WTC11 (cell line): Measurements from ENCODE around the gene ZNF622. TPM values are rescaled to one million over a fixed set of nuclear protein-coding genes. Genes with fewer than 3 reads are reported as not detected.

Experiments used
- ATAC-seq: fragments of 200-7000 bp; cut with Tn5 transposase; 2 replicates; pipeline ENCODE4 v1.10.0; 2021; ENCODE audit warnings: mild to moderate bottlenecking, moderate library complexity
- CTCF ChIA-PET: fragments of 300-600 bp; sonication (Branson Sonifier 250); formaldehyde crosslinking; loops from one replicate; lab custom pipeline; 2021; ENCODE audit warnings: antibody characterized with exemption; lab: Charles Lee
- POLR2A ChIA-PET: fragments of 350-600 bp; sonication (Branson Sonifier 250); formaldehyde crosslinking; loops from one replicate; lab custom pipeline; 2021; ENCODE audit warnings: antibody characterized with exemption; lab: Charles Lee
- DNase-seq: peaks from one replicate; pipeline ENCODE4 v3.0.0; 2021; ENCODE audit warnings: low spot score
- H3K27ac Mint-ChIP-seq: 2 replicates; pipeline ENCODE4 v1.8.0; 2021; ENCODE audit warnings: mixed read lengths
- H3K27me3 Mint-ChIP-seq: 2 replicates; pipeline ENCODE4 v1.8.0; 2021; ENCODE audit warnings: low read depth, mild to moderate bottlenecking, moderate library complexity, mixed read lengths
- H3K36me3 Mint-ChIP-seq: 2 replicates; pipeline ENCODE4 v1.8.0; 2021; ENCODE audit warnings: mixed read lengths
- H3K4me1 Mint-ChIP-seq: 2 replicates; pipeline ENCODE4 v1.8.0; 2022; ENCODE audit warnings: mixed read lengths
- H3K4me3 Mint-ChIP-seq: 2 replicates; pipeline ENCODE4 v1.8.0; 2021; ENCODE audit warnings: mild to moderate bottlenecking, moderate library complexity, mixed read lengths
- H3K9me3 Mint-ChIP-seq: 2 replicates; pipeline ENCODE4 v1.8.0; 2021; ENCODE audit warnings: mixed read lengths
- ATF1 ChIP-seq: sonication (generic); formaldehyde crosslinking; IDR thresholded peaks from 2 replicates; pipeline ENCODE4 v1.8.1; 2023; ENCODE audit warnings: mild to moderate bottlenecking, moderate library complexity, missing genetic modification reagents
- ATF3 ChIP-seq: sonication (generic); formaldehyde crosslinking; conservative IDR thresholded peaks from 2 replicates; pipeline ENCODE4 v1.8.1; 2022; ENCODE audit warnings: mild to moderate bottlenecking, missing genetic modification reagents
- E2F5 ChIP-seq: sonication (generic); formaldehyde crosslinking; IDR thresholded peaks from 2 replicates; pipeline ENCODE4 v1.8.1; 2022; ENCODE audit warnings: mild to moderate bottlenecking, moderate library complexity, missing genetic modification reagents
- ETV6 ChIP-seq: sonication (generic); formaldehyde crosslinking; IDR thresholded peaks from 2 replicates; pipeline ENCODE4 v1.8.1; 2022; ENCODE audit warnings: mild to moderate bottlenecking, missing genetic modification reagents
- FOXJ3 ChIP-seq: sonication (generic); formaldehyde crosslinking; IDR thresholded peaks from 2 replicates; pipeline ENCODE4 v1.9.0; 2021; ENCODE audit warnings: missing genetic modification reagents, mild to moderate bottlenecking, borderline replicate concordance
- FOXK1 ChIP-seq: sonication (generic); formaldehyde crosslinking; IDR thresholded peaks from 2 replicates; pipeline ENCODE4 v1.8.0; 2022; ENCODE audit warnings: mild to moderate bottlenecking, moderate library complexity, missing genetic modification reagents
- FOXP1 ChIP-seq: sonication (generic); formaldehyde crosslinking; IDR thresholded peaks from 2 replicates; pipeline ENCODE4 v1.8.0; 2022; ENCODE audit warnings: missing genetic modification reagents, mild to moderate bottlenecking, moderate library complexity, borderline replicate concordance
- GTF2I ChIP-seq: fragments of 250-450 bp; sonication (Bioruptor Pico); conservative IDR thresholded peaks from 2 replicates; pipeline ENCODE4 v1.4.0; 2021; ENCODE audit warnings: mild to moderate bottlenecking
- HMGA2 ChIP-seq: fragments of 250-450 bp; sonication (Bioruptor Pico); IDR thresholded peaks from 2 replicates; pipeline ENCODE4 v1.4.0; 2021; ENCODE audit warnings: mild to moderate bottlenecking, moderate library complexity
- IRF2 ChIP-seq: sonication (generic); formaldehyde crosslinking; IDR thresholded peaks from 2 replicates; pipeline ENCODE4 v1.8.0; 2022; ENCODE audit warnings: low read depth, missing genetic modification reagents, borderline replicate concordance
- MAX ChIP-seq: sonication (generic); formaldehyde crosslinking; IDR thresholded peaks from 2 replicates; pipeline ENCODE4 v1.8.0; 2022; ENCODE audit warnings: mild to moderate bottlenecking, missing genetic modification reagents
- MYBL2 ChIP-seq: sonication (generic); formaldehyde crosslinking; IDR thresholded peaks from 2 replicates; pipeline ENCODE4 v1.8.1; 2023; ENCODE audit warnings: mild to moderate bottlenecking, moderate library complexity, missing genetic modification reagents
- RORB ChIP-seq: fragments of 250-450 bp; sonication (Bioruptor Pico); IDR thresholded peaks from 2 replicates; pipeline ENCODE4 v1.9.0; 2021; ENCODE audit warnings: mild to moderate bottlenecking
- SMAD3 ChIP-seq: sonication (generic); formaldehyde crosslinking; IDR thresholded peaks from 2 replicates; pipeline ENCODE4 v1.8.0; 2022; ENCODE audit warnings: missing genetic modification reagents, mild to moderate bottlenecking, borderline replicate concordance
- SMAD4 ChIP-seq: sonication (generic); formaldehyde crosslinking; IDR thresholded peaks from 2 replicates; pipeline ENCODE4 v1.8.0; 2022; ENCODE audit warnings: mild to moderate bottlenecking, missing genetic modification reagents
- TCF7 ChIP-seq: sonication (generic); formaldehyde crosslinking; IDR thresholded peaks from 2 replicates; pipeline ENCODE4 v1.8.0; 2022; ENCODE audit warnings: mild to moderate bottlenecking, low read depth, missing genetic modification reagents, moderate library complexity
- TP53 ChIP-seq: sonication (generic); formaldehyde crosslinking; IDR thresholded peaks from 2 replicates; pipeline ENCODE4 v1.8.1; 2023; ENCODE audit warnings: mild to moderate bottlenecking, missing genetic modification reagents
- USF2 ChIP-seq: sonication (generic); formaldehyde crosslinking; IDR thresholded peaks from 2 replicates; pipeline ENCODE4 v1.8.1; 2023; ENCODE audit warnings: mild to moderate bottlenecking, missing genetic modification reagents, moderate library complexity
- ZBTB21 ChIP-seq: sonication (generic); formaldehyde crosslinking; IDR thresholded peaks from 2 replicates; pipeline ENCODE4 v1.8.1; 2023; ENCODE audit warnings: mild to moderate bottlenecking, missing genetic modification reagents, borderline replicate concordance
- ZBTB43 ChIP-seq: sonication (generic); formaldehyde crosslinking; IDR thresholded peaks from 2 replicates; pipeline ENCODE4 v1.8.1; 2023; ENCODE audit warnings: mild to moderate bottlenecking, missing genetic modification reagents
- ZMAT4 ChIP-seq: fragments of 250-450 bp; sonication (Bioruptor Pico); IDR thresholded peaks from 2 replicates; pipeline ENCODE4 v1.9.0; 2021; ENCODE audit warnings: mild to moderate bottlenecking
- ZNF281 ChIP-seq: sonication (generic); formaldehyde crosslinking; IDR thresholded peaks from 2 replicates; pipeline ENCODE4 v1.8.0; 2023; ENCODE audit warnings: mild to moderate bottlenecking, missing genetic modification reagents
- ZNF317 ChIP-seq: sonication (generic); formaldehyde crosslinking; IDR thresholded peaks from 2 replicates; pipeline ENCODE4 v1.8.1; 2023; ENCODE audit warnings: low read depth, mild to moderate bottlenecking, moderate library complexity, missing genetic modification reagents, borderline replicate concordance
- ZNF423 ChIP-seq: fragments of 250-450 bp; sonication (Bioruptor Pico); IDR thresholded peaks from 2 replicates; pipeline ENCODE4 v2.1.2; 2022; ENCODE audit warnings: mild to moderate bottlenecking, moderate library complexity
- ZSCAN18 ChIP-seq: fragments of 250-450 bp; sonication (Bioruptor Pico); IDR thresholded peaks from 2 replicates; pipeline ENCODE4 v2.1.2; 2022; ENCODE audit warnings: mild to moderate bottlenecking, moderate library complexity
- total RNA-seq: library from RNA; stranded (reverse); gene quantifications from 3 replicates; pipeline ENCODE4 v1.2.3, GENCODE V29; 2021

ZNF622 gene
- total RNA-seq, 1 experiment from 2014 or later: 37.9 TPM

- no peak for TF ChIP-seq ZBTB43
- TF ChIP-seq SMAD4 (CRISPR knock-in tag): no peak
- TF ChIP-seq ZNF317 (CRISPR knock-in tag): no peak
- TF ChIP-seq FOXK1: no peak
Measured at GRCh38 chr5:16500024-16500423, 34.4 kb upstream of the ZNF622 start (continued).

- H3K27ac Mint-ChIP-seq: no peak overlapping the region
- TF ChIP-seq MYBL2 (CRISPR knock-in tag) (no peak), FOXK1 (no peak), ZMAT4 (CRISPR knock-in tag) (no peak), RORB (CRISPR knock-in tag) (no peak), ATF1 (CRISPR knock-in tag) (no peak), ATF3 (CRISPR knock-in tag) (no peak), ETV6 (CRISPR knock-in tag) (no peak), MAX (no peak), HMGA2 (no peak), TCF7 (CRISPR knock-in tag) (no peak)
- no peaks in the 10 kb centered on the region for H3K4me1 Mint-ChIP-seq
- no peak for ATAC-seq
- peaks cover 27% of the 10 kb centered on the region for H3K36me3 Mint-ChIP-seq
- H3K27me3 Mint-ChIP-seq: no peaks in the 10 kb centered on the region; the same call in 1 of the 2 replicates
- CTCF ChIA-PET: no interaction called here
- DNase-seq: no peak
- POLR2A ChIA-PET: no interaction called here
- H3K4me3 Mint-ChIP-seq: no peak overlapping the region
- H3K9me3 Mint-ChIP-seq: peaks cover 46% of the 10 kb centered on the region
Measured at GRCh38 chr5:16497546-16497945, 31.9 kb upstream of the ZNF622 start.

GRCh38 chr5:16493261-16493660, 27.7 kb upstream of the ZNF622 start:
- H3K4me3 Mint-ChIP-seq: no peak overlapping the region
- POLR2A ChIA-PET: no interaction called here
- H3K27ac Mint-ChIP-seq: no peak overlapping the region
- TF ChIP-seq SMAD3 (CRISPR knock-in tag): no peak
- TF ChIP-seq TP53 (CRISPR knock-in tag): no peak
- no peak for TF ChIP-seq FOXP1
- TF ChIP-seq ATF1 (CRISPR knock-in tag): no peak
- no peak for TF ChIP-seq FOXK1
- no peak for TF ChIP-seq IRF2
- TF ChIP-seq SMAD4 (CRISPR knock-in tag): no peak
- no peak for TF ChIP-seq E2F5 (CRISPR knock-in tag)
- TF ChIP-seq ZNF281 (CRISPR knock-in tag): no peak
- no peak for TF ChIP-seq USF2 (CRISPR knock-in tag)
- no peak for TF ChIP-seq ZBTB21
- TF ChIP-seq FOXJ3 (CRISPR knock-in tag): no peak
- TF ChIP-seq ZNF317 (CRISPR knock-in tag): no peak
- no peak for TF ChIP-seq ZSCAN18 (CRISPR knock-in tag)
- no peak for TF ChIP-seq GTF2I (CRISPR knock-in tag)
- no peak for TF ChIP-seq ZNF423 (CRISPR knock-in tag)
- TF ChIP-seq, all 79 proteins: peak for 0
- no peak for ATAC-seq
- Mint-ChIP-seq H3K9me3 (peaks cover 46% of the 10 kb centered on the region), H3K36me3 (peaks cover 27% of the 10 kb centered on the region), H3K27me3 (no peaks in the 10 kb centered on the region; the same call in none of the 2 replicates), H3K4me1 (no peaks in the 10 kb centered on the region)
- CTCF ChIA-PET: no interaction called here
- no peak for DNase-seq
